NT2/D1 (cell line): ENCODE results near the gene KERA.

Experiments
- DNase-seq: peaks from one replicate; pipeline ENCODE4 v3.0.0-alpha.2; 2011; ENCODE audit warnings: low read depth, low spot score
- H3K27me3 ChIP-seq: 2 replicates; pipeline ENCODE4 v1.6.0; 2011; ENCODE audit warnings: mild to moderate bottlenecking; ENCODE audit not compliant: insufficient read length, insufficient read depth
- H3K36me3 ChIP-seq: 2 replicates; pipeline ENCODE4 v1.6.1; 2011; ENCODE audit warnings: mild to moderate bottlenecking, low read length, mixed read lengths; ENCODE audit not compliant: insufficient read depth, insufficient read length
- H3K4me1 ChIP-seq: 2 replicates; pipeline ENCODE4 v1.5.1; 2011; ENCODE audit not compliant: insufficient read depth, insufficient read length
- H3K4me3 ChIP-seq: 2 replicates; pipeline ENCODE4 v1.5.1; 2011; ENCODE audit warnings: low read depth; ENCODE audit not compliant: insufficient read length
- H3K9ac ChIP-seq: 2 replicates; pipeline ENCODE4 v1.6.0; 2011; ENCODE audit warnings: low read depth; ENCODE audit not compliant: insufficient read length
- H3K9me3 ChIP-seq: 2 replicates; pipeline ENCODE4 v1.5.1; 2011; ENCODE audit warnings: mild to moderate bottlenecking, low read length; ENCODE audit not compliant: insufficient read depth
- SUZ12 ChIP-seq: IDR thresholded peaks from 2 replicates; pipeline ENCODE4 v1.6.1; 2011; ENCODE audit not compliant: insufficient read length, insufficient read depth; ENCODE audit errors: extremely low read depth
- YY1 ChIP-seq: IDR thresholded peaks from 2 replicates; pipeline ENCODE4 v1.6.1; 2011; ENCODE audit not compliant: insufficient read length, insufficient read depth
- ZNF274 ChIP-seq: IDR thresholded peaks from 2 replicates; pipeline ENCODE4 v1.6.1; 2011; ENCODE audit warnings: mild to moderate bottlenecking, low read depth, low read length

Gene KERA, protein sequence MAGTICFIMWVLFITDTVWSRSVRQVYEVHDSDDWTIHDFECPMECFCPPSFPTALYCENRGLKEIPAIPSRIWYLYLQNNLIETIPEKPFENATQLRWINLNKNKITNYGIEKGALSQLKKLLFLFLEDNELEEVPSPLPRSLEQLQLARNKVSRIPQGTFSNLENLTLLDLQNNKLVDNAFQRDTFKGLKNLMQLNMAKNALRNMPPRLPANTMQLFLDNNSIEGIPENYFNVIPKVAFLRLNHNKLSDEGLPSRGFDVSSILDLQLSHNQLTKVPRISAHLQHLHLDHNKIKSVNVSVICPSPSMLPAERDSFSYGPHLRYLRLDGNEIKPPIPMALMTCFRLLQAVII

GRCh38 chr12:91057368-91058165 is at the start of gene KERA:
TSS of gene KERA (minus strand) at chr12:91058024. CDS start at chr12:91056281, 1,743 bp downstream.
- Histone ChIP-seq H3K36me3 (no peaks in the 10 kb centered on the region), H3K9ac (no peak within 1 kb of the TSS), H3K9me3 (no peaks in the 10 kb centered on the region), H3K27me3 (no peaks in the 10 kb centered on the region), H3K4me3 (no peak within 1 kb of the TSS), H3K4me1 (no peaks in the 10 kb centered on the region)
- TF ChIP-seq ZNF274 (no peak), YY1 (no peak), SUZ12 (no peak)
- no peak for DNase-seq

DNA sequence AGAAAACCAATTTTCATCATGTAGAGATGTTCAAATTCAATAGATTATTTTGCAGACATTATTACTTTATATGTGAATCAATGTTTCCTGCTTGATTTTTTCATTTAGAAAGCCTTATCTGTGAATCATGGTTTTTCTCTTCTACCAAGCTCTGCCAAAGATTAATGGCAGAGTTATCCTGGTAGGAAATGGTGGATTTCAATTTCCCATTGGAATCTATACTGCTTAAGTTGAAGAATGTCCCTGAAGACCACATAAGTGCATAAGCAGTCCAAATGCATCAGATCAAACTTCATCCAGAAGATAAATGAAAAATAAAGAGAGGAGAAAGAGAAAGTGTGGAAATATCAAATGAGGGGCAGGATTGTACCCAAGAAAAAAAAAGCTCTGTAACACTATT is 48.5 kb upstream of the KERA start:
- no peaks in the 10 kb centered on the region for H3K9me3 ChIP-seq
- H3K4me1 ChIP-seq = peaks cover 1% of the 10 kb centered on the region
- no peaks in the 10 kb centered on the region for H3K36me3 ChIP-seq
- no peaks in the 10 kb centered on the region for H3K27me3 ChIP-seq
- no peak overlapping the region for H3K9ac ChIP-seq
- no peak for DNase-seq
- no peak for TF ChIP-seq YY1
- no peak for TF ChIP-seq ZNF274
- TF ChIP-seq SUZ12 = no peak
- no peak overlapping the region for H3K4me3 ChIP-seq

DNA sequence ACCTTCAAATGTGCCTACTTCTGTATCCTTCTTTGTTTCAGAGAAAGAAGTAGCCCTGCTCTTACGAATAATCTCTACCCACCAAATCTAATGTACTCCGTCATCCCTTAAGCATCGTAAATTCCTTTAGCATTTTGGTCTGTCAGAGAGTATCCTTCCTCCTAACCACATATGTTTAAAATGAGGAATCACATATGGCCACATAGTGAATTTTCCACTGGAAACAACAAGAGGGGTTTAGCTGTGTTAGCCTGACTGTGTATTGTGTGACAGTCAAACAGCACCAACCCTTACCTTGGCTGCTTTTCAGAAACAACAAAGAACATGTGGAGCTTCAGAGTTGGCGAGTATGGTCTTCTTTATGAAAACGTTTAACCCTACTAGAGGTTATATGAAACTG is 48.0 kb upstream of the KERA start:
- TF ChIP-seq YY1 = no peak
- TF ChIP-seq SUZ12 = no peak
- no peak for TF ChIP-seq ZNF274
- no peak overlapping the region for H3K9ac ChIP-seq
- no peaks in the 10 kb centered on the region for H3K36me3 ChIP-seq
- no peak for DNase-seq
- H3K4me1 ChIP-seq = no peaks in the 10 kb centered on the region
- no peak overlapping the region for H3K4me3 ChIP-seq
- H3K9me3 ChIP-seq = no peaks in the 10 kb centered on the region
- no peaks in the 10 kb centered on the region for H3K27me3 ChIP-seq

- TF ChIP-seq YY1 (no peak), ZNF274 (no peak), SUZ12 (no peak)
- no peak overlapping the region for H3K4me3 ChIP-seq
- H3K4me1 ChIP-seq = no peaks in the 10 kb centered on the region
- H3K9ac ChIP-seq = no peak overlapping the region
- no peaks in the 10 kb centered on the region for H3K36me3 ChIP-seq
- no peak for DNase-seq
- no peaks in the 10 kb centered on the region for H3K27me3 ChIP-seq
- H3K9me3 ChIP-seq = no peaks in the 10 kb centered on the region
These were observed 47.1 kb upstream of the KERA start for GRCh38 chr12:91104812-91105466.

DNA sequence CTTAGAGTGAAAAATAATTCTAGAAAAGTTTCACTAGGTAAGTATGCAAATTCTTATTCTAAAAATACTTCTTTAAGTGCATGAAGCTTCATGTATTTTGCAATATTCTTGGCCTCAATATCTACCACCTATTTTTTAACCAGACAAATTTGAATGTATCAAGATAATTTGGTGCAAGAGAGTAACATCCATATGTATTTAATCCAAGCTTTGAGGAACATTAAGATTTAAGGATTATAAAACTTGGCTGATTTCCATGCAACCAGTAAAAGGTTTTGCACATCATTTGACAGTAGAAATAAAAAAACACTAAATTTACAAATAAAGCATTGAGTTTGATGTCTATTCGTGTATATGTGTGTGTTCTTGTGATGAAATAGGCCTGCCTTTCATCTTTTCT is 45.8 kb upstream of the KERA start:
- H3K9ac ChIP-seq = no peak overlapping the region
- no peaks in the 10 kb centered on the region for H3K4me1 ChIP-seq
- no peak overlapping the region for H3K4me3 ChIP-seq
- no peaks in the 10 kb centered on the region for H3K9me3 ChIP-seq
- DNase-seq = no peak
- no peak for TF ChIP-seq ZNF274
- TF ChIP-seq SUZ12 = no peak
- no peak for TF ChIP-seq YY1
- no peaks in the 10 kb centered on the region for H3K27me3 ChIP-seq
- H3K36me3 ChIP-seq = no peaks in the 10 kb centered on the region

- no peak overlapping the region for H3K4me3 ChIP-seq
- H3K36me3 ChIP-seq = no peaks in the 10 kb centered on the region
- no peak overlapping the region for H3K9ac ChIP-seq
- no peaks in the 10 kb centered on the region for H3K27me3 ChIP-seq
- no peaks in the 10 kb centered on the region for H3K4me1 ChIP-seq
- no peaks in the 10 kb centered on the region for H3K9me3 ChIP-seq
- TF ChIP-seq SUZ12 = no peak
- no peak for TF ChIP-seq YY1
- no peak for TF ChIP-seq ZNF274
- DNase-seq = no peak
These were observed 45.3 kb upstream of the KERA start for GRCh38 chr12:91103101-91103500.

DNA sequence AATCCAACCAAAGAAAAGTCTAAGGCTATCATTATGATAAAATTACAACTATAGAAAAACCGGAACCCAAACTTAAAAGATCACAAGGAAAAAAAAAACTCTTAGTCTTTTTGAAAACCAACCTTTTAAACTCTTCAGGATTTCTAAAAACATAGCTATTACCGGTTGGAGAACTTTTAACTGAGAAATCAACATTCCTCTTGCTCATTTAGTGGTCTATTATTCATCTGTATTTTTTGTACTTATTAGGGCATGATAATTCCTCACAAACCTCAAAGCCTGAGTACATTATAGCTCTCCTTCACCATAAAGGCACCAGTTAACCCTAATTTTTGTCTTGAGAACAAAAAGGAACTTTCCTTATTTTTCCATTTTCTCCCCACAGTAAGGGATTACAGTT is 43.1 kb upstream of the KERA start:
- no peak for TF ChIP-seq YY1
- Histone ChIP-seq H3K9me3 (no peaks in the 10 kb centered on the region), H3K9ac (no peak overlapping the region)

More for the DNA sequence above, 43.1 kb upstream of the KERA start:
- no peak for DNase-seq
- H3K36me3 ChIP-seq = no peaks in the 10 kb centered on the region
- H3K4me3 ChIP-seq = no peak overlapping the region
- no peaks in the 10 kb centered on the region for H3K4me1 ChIP-seq
- no peaks in the 10 kb centered on the region for H3K27me3 ChIP-seq
